ENCODE measurements around the gene RBM10. TPM values are rescaled to one million over a fixed set of nuclear protein-coding genes. Genes with fewer than 3 reads are reported as not detected.

RBM10 gene
- total RNA-seq, 1 experiment from 2014 or later = 47.2 TPM

- Mint-ChIP-seq H3K36me3 (ENCODE audit: insufficient read depth, unreplicated experiment) (peaks cover 62% of the 10 kb centered on the region), H3K9me3 (ENCODE audit: low read depth, unreplicated experiment) (no peaks in the 10 kb centered on the region), H3K27me3 (ENCODE audit: unreplicated experiment) (no peaks in the 10 kb centered on the region), H3K4me3 (ENCODE audit: low read depth, unreplicated experiment) (peak overlapping the region; percentile 100), H3K4me1 (ENCODE audit: low read depth, unreplicated experiment) (peaks cover 9% of the 10 kb centered on the region), H3K27ac (ENCODE audit: unreplicated experiment) (peak overlapping the region; percentile 100)
- CTCF ChIA-PET = interaction anchor here (1.0 to 1.4 kb wide), 4 partner anchors 9 to 379 kb away, joined by 4 to 15 read pairs (median 6); no protein-coding TSS in a partner anchor
- TSS peak; percentile 81 for BruUV-seq (replicated peaks)
- DNase-seq = peak; percentile 17
- TF ChIP-seq CTCF (IDR thresholded peaks at IDR 0.05; ENCODE audit: unreplicated experiment) = no peak
- intact Hi-C loops (cut with micrococcal nuclease; ENCODE audit: unreplicated experiment) = no loop called here
These were observed 961 bp upstream of the RBM10 start for GRCh38 chrX:47143894-47144625.

GRCh38 chrX:47145395-47146120 is 537 bp downstream of the RBM10 start:
- intact Hi-C loops (cut with micrococcal nuclease; ENCODE audit: unreplicated experiment) = no loop called here
- Mint-ChIP-seq H3K4me1 (ENCODE audit: low read depth, unreplicated experiment) (peaks cover 9% of the 10 kb centered on the region), H3K27ac (ENCODE audit: unreplicated experiment) (peak overlapping the region; percentile 100), H3K36me3 (ENCODE audit: insufficient read depth, unreplicated experiment) (peaks cover 68% of the 10 kb centered on the region), H3K9me3 (ENCODE audit: low read depth, unreplicated experiment) (no peaks in the 10 kb centered on the region), H3K4me3 (ENCODE audit: low read depth, unreplicated experiment) (peak overlapping the region; percentile 100), H3K27me3 (ENCODE audit: unreplicated experiment) (no peaks in the 10 kb centered on the region)
- CTCF ChIA-PET = interaction anchor here (0.6 to 1.4 kb wide), 7 partner anchors 10 to 377 kb away, joined by 3 to 15 read pairs (median 4); no protein-coding TSS in a partner anchor
- TF ChIP-seq CTCF (IDR thresholded peaks at IDR 0.05; ENCODE audit: unreplicated experiment) = no peak
- no peak for DNase-seq
- BruUV-seq (replicated peaks) = no TSS peak

DNA sequence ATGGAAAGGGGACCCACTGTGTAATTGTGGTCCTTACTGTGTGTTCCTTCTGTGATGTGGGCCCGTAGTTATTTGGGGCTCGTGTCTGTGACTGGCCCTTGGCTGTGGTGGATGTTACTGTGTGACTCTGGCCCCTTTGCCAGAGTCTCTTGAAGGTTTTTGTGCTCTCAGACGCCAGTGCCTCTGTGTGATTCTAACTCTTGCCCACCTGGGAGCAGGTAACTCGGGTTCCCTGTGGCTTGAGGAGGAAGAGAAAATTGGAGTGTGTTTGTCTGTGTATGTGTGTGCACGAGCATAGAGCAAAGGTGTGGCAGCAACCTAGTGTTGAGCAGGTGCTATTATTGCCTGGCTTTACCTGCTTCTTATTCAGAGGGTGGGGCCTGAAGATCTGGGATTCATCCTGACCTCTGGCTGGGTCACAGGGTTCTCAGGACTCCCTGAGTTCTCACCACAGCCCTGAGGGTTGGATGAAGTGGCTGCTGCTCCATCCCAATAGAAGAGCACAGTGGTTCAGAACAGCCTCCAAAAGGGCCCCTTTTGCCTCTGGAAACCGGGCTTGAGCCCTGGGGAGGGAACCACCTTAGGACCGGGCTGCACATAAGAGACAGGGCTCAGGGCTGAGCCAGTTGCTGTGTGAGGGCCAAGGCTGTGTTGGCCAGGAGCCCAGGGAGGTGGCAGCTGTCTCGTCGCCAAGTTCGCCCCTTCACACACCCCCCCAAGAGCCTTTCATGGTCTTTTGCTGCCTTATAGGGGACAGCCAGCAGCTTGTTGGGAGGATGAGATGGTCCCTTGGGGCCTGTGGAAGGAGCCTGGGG is 1.3 kb downstream of the RBM10 start:
- Mint-ChIP-seq H3K27ac (ENCODE audit: unreplicated experiment) (peak overlapping the region; percentile 100), H3K9me3 (ENCODE audit: low read depth, unreplicated experiment) (no peaks in the 10 kb centered on the region), H3K4me3 (ENCODE audit: low read depth, unreplicated experiment) (peak overlapping the region; percentile 100), H3K27me3 (ENCODE audit: unreplicated experiment) (no peaks in the 10 kb centered on the region), H3K36me3 (ENCODE audit: insufficient read depth, unreplicated experiment) (peaks cover 70% of the 10 kb centered on the region), H3K4me1 (ENCODE audit: low read depth, unreplicated experiment) (peaks cover 9% of the 10 kb centered on the region)
- CTCF ChIA-PET = no interaction called here
- intact Hi-C loops (cut with micrococcal nuclease; ENCODE audit: unreplicated experiment) = no loop called here
- TF ChIP-seq CTCF (IDR thresholded peaks at IDR 0.05; ENCODE audit: unreplicated experiment) = no peak
- no peak for DNase-seq
- BruUV-seq (replicated peaks) = TSS peak; percentile 21

Measured in Calu3 (cell line).